Panc1 (cell line): ENCODE results near the gene ESRRB.

Experiments
- CTCF ChIP-seq: fragments of 450-650 bp; IDR thresholded peaks from 2 replicates; pipeline ENCODE4 v1.5.1; 2017; ENCODE audit warnings: mild to moderate bottlenecking
- POLR2AphosphoS5 ChIP-seq: IDR thresholded peaks from 2 replicates; pipeline ENCODE4 v1.6.1; 2012; ENCODE audit warnings: mild to moderate bottlenecking, low read depth, low read length, moderate library complexity

DNA sequence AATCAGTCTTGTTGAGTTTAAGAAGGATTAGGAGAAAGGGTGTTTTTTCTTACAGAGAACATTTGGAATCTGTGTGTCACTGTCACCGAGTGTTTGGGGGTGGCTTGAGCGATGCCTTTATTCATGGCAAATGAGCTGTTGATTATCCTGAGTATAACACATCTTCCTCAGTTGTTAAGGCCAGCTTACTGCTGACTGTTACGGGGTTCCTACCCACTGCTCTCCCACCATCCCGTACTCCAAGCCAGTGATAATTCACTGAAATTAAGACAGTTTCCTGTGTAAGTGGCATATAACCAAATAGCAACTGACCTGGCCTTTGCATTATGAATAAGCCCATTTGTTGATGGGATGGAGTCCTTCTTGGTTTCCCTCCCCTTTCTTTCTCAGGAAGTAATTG is 9.5 kb downstream of the ESRRB start:
- TF ChIP-seq CTCF (no peak), POLR2AphosphoS5 (no peak)
